ENCODE measurements around the gene KANK2.

Gene KANK2

GRCh38 chr19:11137542-11138384, 59.6 kb downstream of the KANK2 start:
- DNase-seq = peak; percentile 77
- peak; percentile 85 for TF ChIP-seq CTCF (IDR thresholded peaks at IDR 0.05; ENCODE audit: low read depth, low read length)
- H3K36me3 ChIP-seq = peaks cover 15% of the 10 kb centered on the region
- H3K27ac ChIP-seq = peak overlapping the region; percentile 68
- H3K9me3 ChIP-seq (ENCODE audit: severe bottlenecking) = no peaks in the 10 kb centered on the region
- no peaks in the 10 kb centered on the region for H3K27me3 ChIP-seq (ENCODE audit: insufficient read depth, low read depth, severe bottlenecking)
- peak overlapping the region; percentile 49 for H3K4me3 ChIP-seq (ENCODE audit: low read depth, low read length)

DNA sequence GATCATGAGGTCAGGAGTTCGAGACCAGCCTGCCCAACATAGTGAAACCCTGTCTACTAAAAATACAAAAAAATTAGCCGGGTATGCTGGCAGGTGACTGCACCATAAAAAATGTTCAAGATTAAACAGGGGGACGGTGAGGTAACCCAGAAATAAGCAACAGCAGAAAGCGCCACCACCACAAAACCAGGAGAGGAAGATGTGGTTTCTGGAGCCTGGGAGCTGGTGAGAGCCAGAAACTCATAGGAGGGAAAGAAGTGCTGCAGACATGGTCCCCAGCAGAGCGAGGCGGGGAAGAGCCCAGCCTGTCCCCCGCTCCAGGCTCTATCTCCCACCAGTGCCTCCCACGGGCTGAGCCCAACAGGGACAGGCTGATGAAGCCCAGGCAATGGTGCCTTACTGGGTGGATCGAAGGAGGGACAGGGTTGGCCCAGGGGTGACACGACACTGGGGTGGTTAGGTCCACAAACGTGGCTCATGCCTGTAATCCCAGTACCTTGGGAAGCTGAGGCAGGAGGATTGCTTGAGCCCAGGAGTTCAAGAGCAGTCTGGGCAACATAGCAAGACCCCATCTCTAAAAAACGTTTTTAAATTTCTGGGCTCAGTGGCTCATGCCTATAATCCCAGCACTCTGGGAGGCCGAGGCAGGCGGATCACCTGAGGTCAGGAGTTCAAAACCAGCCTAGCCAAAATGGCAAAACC, 60.8 kb downstream of the KANK2 start:
- Histone ChIP-seq H3K4me3 (ENCODE audit: low read depth, low read length) (no peak overlapping the region), H3K27ac (no peak overlapping the region), H3K9me3 (ENCODE audit: severe bottlenecking) (no peaks in the 10 kb centered on the region), H3K36me3 (peaks cover 25% of the 10 kb centered on the region), H3K27me3 (ENCODE audit: insufficient read depth, low read depth, severe bottlenecking) (no peaks in the 10 kb centered on the region)
- no peak for TF ChIP-seq CTCF (IDR thresholded peaks at IDR 0.05; ENCODE audit: low read depth, low read length)
- no peak for DNase-seq

DNA sequence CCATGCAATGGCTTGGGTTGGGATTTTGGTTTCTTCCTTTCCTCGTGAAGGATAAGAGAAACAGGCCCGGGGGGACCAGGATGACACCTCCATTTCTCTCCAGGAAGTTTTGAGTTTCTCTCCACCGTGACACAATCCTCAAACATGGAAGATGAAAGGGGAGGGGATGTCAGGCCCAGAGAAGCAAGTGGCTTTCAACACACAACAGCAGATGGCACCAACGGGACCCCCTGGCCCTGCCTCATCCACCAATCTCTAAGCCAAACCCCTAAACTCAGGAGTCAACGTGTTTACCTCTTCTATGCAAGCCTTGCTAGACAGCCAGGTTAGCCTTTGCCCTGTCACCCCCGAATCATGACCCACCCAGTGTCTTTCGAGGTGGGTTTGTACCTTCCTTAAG, 65.9 kb downstream of the KANK2 start:
- Histone ChIP-seq H3K27me3 (ENCODE audit: insufficient read depth, low read depth, severe bottlenecking) (no peaks in the 10 kb centered on the region), H3K27ac (peak overlapping the region; percentile 40), H3K36me3 (peaks cover 75% of the 10 kb centered on the region), H3K4me3 (ENCODE audit: low read depth, low read length) (no peak overlapping the region), H3K9me3 (ENCODE audit: severe bottlenecking) (no peaks in the 10 kb centered on the region)
- TF ChIP-seq CTCF (IDR thresholded peaks at IDR 0.05; ENCODE audit: low read depth, low read length) = peak; percentile 13; the same call in 1 of the 2 replicates
- DNase-seq = no peak

GRCh38 chr19:11130824-11131455, 66.4 kb downstream of the KANK2 start:
- peak; percentile 86 for DNase-seq
- Histone ChIP-seq H3K27ac (peak overlapping the region; percentile 40), H3K4me3 (ENCODE audit: low read depth, low read length) (no peak overlapping the region), H3K27me3 (ENCODE audit: insufficient read depth, low read depth, severe bottlenecking) (no peaks in the 10 kb centered on the region), H3K9me3 (ENCODE audit: severe bottlenecking) (no peaks in the 10 kb centered on the region), H3K36me3 (peaks cover 81% of the 10 kb centered on the region)
- peak; percentile 94 for TF ChIP-seq CTCF (IDR thresholded peaks at IDR 0.05; ENCODE audit: low read depth, low read length)

DNA sequence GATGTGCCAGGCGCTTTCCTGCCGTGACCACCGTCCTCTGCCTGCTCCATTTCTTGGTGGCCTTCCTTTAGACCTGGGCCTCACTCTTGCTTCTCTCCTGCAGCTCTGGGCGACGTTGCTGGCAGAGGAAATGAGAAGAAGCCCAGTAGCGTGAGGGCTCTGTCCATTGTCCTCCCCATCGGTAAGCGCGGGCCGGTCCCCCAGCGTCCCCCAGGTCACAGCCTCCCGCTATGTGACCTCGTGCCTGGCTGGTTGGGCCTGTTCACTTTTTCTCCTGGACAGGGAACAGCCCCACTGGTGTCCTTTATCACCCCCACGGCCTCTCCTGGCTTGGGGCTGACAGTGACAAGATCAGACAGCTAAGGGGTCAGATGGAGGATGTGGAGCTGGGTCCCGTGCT, 69.4 kb downstream of the KANK2 start:
- Histone ChIP-seq H3K9me3 (ENCODE audit: severe bottlenecking) (no peaks in the 10 kb centered on the region), H3K27me3 (ENCODE audit: insufficient read depth, low read depth, severe bottlenecking) (no peaks in the 10 kb centered on the region), H3K36me3 (peaks cover 95% of the 10 kb centered on the region), H3K4me3 (ENCODE audit: low read depth, low read length) (no peak overlapping the region), H3K27ac (no peak overlapping the region)
- no peak for DNase-seq
- TF ChIP-seq CTCF (IDR thresholded peaks at IDR 0.05; ENCODE audit: low read depth, low read length) = no peak

Data from WERI-Rb-1 (cell line).